GM23338 (cell line): ENCODE data around the gene PDE6C.

ENCODE experiments used
- CREB1 ChIP-seq: fragments of 250-450 bp; sonication (Bioruptor Pico); IDR thresholded peaks from 2 replicates; pipeline ENCODE4 v1.5.0; 2020; ENCODE audit warnings: low read depth, mild to moderate bottlenecking, moderate library complexity
- CTCF ChIP-seq, 2 experiments: fragments of 200-600 bp in 1 of 2; sonication (generic) in 1 of 2; conservative IDR thresholded peaks; 2 replicates each; pipeline versions ENCODE4 v1.5.1 to v1.6.1; 2016 to 2017; ENCODE audit warnings: antibody characterized with exemption in 2 of 2, low read depth in 2 of 2, mild to moderate bottlenecking in 2 of 2, moderate library complexity in 1 of 2
- ETS1 ChIP-seq: IDR thresholded peaks from 2 replicates; pipeline ENCODE4 v1.6.1; 2016; ENCODE audit warnings: antibody characterized with exemption
- EZH2 ChIP-seq: fragments of 200-600 bp; sonication (generic); IDR thresholded peaks from one replicate; pipeline ENCODE4 v1.8.0; 2017; ENCODE audit warnings: antibody characterized with exemption, mild to moderate bottlenecking, low read depth; ENCODE audit not compliant: unreplicated experiment
- POLR2AphosphoS5 ChIP-seq: IDR thresholded peaks from 2 replicates; pipeline ENCODE4 v1.6.1; 2016; ENCODE audit warnings: antibody characterized with exemption, low read depth
- REST ChIP-seq: IDR thresholded peaks from one replicate; pipeline ENCODE4 v1.6.1; 2018; ENCODE audit warnings: antibody characterized with exemption; ENCODE audit not compliant: unreplicated experiment

GRCh38 chr10:93707623-93708022 is 95.3 kb downstream of the PDE6C start:
- TF ChIP-seq REST, result no peak
- no peak for TF ChIP-seq EZH2
- TF ChIP-seq CTCF (conservative IDR thresholded peaks at IDR 0.05; ENCODE audit: low read depth in 2 of 2), result no peak
- no peak for TF ChIP-seq ETS1
- TF ChIP-seq POLR2AphosphoS5, result no peak
- TF ChIP-seq CREB1, result no peak
